Endometrial microvascular endothelial cells (primary cell): ENCODE measurements around the gene NAB1. TPM values are rescaled to one million over a fixed set of nuclear protein-coding genes. Genes with fewer than 3 reads are reported as not detected.

Experiments used
- in situ Hi-C: cut with HindIII; loops from 2 replicates; pipeline ENCODE4 v1.10.0; 2017; ENCODE audit warnings: low sequenced_read_pairs, low pct_unique_long_range_greater_than_20kb; ENCODE audit errors: inconsistent ontology term
- total RNA-seq: library from RNA; depleted of rRNA; stranded (reverse); fragments of >200 nt; gene quantifications from one replicate; pipeline ENCODE4 v1.2.3, GENCODE V29; 2015; ENCODE audit errors: inconsistent ontology term

Gene NAB1
- total RNA-seq, 1 donor from 2014 or later = 9.6 TPM

DNA sequence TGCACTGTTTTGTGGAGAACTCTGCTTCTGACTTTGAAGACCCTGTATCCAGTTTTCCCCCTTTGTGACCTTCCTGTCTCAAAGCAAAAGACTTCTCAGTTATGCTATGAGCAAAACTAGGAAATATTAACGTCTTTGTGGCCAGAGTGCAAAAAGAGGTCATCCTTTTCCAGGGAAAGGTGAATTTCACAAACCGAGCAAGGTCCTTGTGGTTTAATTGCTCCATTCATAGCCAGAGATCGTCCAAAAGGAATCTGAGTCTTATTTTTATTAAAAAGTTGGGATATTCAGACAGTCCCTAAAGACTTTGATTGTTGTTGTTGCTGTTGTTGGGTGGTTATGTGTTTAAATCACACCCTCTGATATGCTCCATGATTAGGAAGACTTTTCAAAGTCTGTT lies 77.4 kb downstream of the NAB1 start:
- in situ Hi-C loops = no loop called here

DNA sequence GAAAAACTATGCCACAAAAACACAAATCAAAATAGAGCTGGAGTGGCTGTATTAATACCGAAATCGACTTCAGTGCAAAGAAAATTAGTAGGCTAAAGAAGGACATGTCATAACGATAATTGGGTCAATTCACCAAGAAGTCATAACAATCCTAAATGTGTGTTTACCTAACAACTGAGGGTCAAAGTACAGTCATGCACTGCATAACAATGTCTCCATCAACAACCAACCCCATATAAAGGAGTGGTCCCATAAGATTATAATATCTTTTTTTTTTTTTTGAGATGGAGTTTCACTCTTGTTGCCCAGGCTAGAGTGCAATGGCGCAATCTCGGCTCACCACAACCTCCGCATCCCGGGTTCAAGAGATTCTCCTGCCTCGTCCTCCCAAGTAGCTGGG lies 87.5 kb downstream of the NAB1 start:
- in situ Hi-C loops = no loop called here

DNA sequence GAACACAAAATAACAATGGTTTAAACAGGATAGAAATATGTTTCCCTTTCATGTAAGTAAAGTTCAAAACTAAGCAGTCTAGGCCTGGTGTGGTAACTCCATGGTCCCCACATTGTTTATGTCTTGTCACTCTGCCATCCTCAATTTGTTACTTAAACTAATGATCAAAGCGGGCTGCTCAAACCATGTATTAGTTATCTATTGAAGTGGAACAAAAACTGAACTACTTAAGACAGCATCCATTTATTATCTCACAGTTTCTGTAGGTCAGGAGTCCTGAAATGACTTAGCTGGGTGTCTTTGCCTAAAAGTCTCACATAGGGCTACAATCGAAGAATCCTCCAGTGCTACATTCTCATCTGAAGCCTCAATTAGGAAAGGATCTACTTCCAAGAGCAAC lies 91.6 kb downstream of the NAB1 start:
- in situ Hi-C loops = no loop called here

Other genes with a start within 250 kb of the NAB1 start
- 2.5 TPM for gene MFSD6, start 240.7 kb upstream of the NAB1 start, total RNA-seq
- 4.2 TPM for gene NEMP2, start 114.4 kb upstream of the NAB1 start, total RNA-seq
- 110 TPM for gene GLS, start 231.7 kb downstream of the NAB1 start, total RNA-seq